Pancreas (tissue), 10 donors: ENCODE measurements around the gene KRIT1. TPM values are rescaled to one million over a fixed set of nuclear protein-coding genes. Genes with fewer than 3 reads are reported as not detected.

Source experiments
- ATAC-seq, 4 donors: fragments of 200-7000 bp; cut with Tn5 transposase; one replicate each; pipeline versions ENCODE4 v1.8.0 to v1.9.1; 2020; ENCODE audit warnings: mild to moderate bottlenecking in 4 of 4, moderate library complexity in 4 of 4
- DNase-seq, 6 donors: peaks; one replicate each; pipeline ENCODE4 v3.0.0-alpha.2; 2020
- FAIRE-seq: peaks from 2 replicates; lab custom pipeline; 2012; peaks lifted over from hg19 to GRCh38; lab: Jason Lieb, UNC
- H3K27ac ChIP-seq, 4 donors: fragments of 200-600 bp; sonication (generic); 1 replicate in 3 of 4; 2 replicates in 1 of 4; pipeline versions ENCODE4 v1.5.0 to v1.8.0; 2020
- H3K27me3 ChIP-seq, 4 donors: fragments of 200-600 bp; one replicate each; pipeline ENCODE4 v1.8.0; 2021
- H3K36me3 ChIP-seq, 3 donors: fragments of 200-600 bp; sonication (generic) in 1 of 3; one replicate each; pipeline versions ENCODE4 v1.5.0 to v1.8.0; 2020 to 2021
- H3K4me1 ChIP-seq, 3 donors: fragments of 200-600 bp; one replicate each; pipeline ENCODE4 v1.8.0; 2021
- H3K4me3 ChIP-seq, 4 donors: fragments of 200-600 bp; sonication (generic) in 2 of 4; one replicate each; pipeline versions ENCODE4 v1.5.0 to v1.8.0; 2020 to 2021
- H3K9me3 ChIP-seq, 4 donors: fragments of 200-600 bp; one replicate each; pipeline ENCODE4 v1.8.0; 2021
- CTCF ChIP-seq, 4 donors: fragments of 200-600 bp; sonication (generic) in 3 of 4; IDR thresholded peaks; one replicate each; pipeline versions ENCODE4 v1.5.0 to v1.8.0; 2021; ENCODE audit warnings: antibody characterized with exemption in 4 of 4
- WGBS, 2 donors: extraction: QIAGEN DNeasy Blood & Tissue Kit; methylation state at CpG; one replicate each; pipeline ENCODE4 v1.1.7; 2013; 5-methylcytosine and 5-hydroxymethylcytosine counted together
- intact Hi-C, 3 donors: fragments of 100-400 bp; cut with DNase I; formaldehyde crosslinking; loops; one replicate each; pipeline versions ENCODE4 v1.11.1 to v1.14.2; 2022
- polyA plus RNA-seq, 2 donors: library from polyadenylated mRNA; stranded (reverse); fragments of 200-250 nt; gene quantifications; one replicate each; pipeline ENCODE4 v1.2.3, GENCODE V29; 2013
- total RNA-seq, 6 donors: library from RNA; stranded (reverse); fragmentation: NEBNext Ultra II Directional in 4 of 6; extraction: Animal tissue kit (Norgen Biotek cat#: 25700) in 4 of 6; gene quantifications; one replicate each; pipeline versions ENCODE4 v1.2.1 to v1.2.4, GENCODE V29; 2021 to 2023
- donor health status: healthy with polysubstance abuse.
- donor health status: DM: no; HTN: no; CAD: no; lungs with moderate emphysema.
- donor health status: DM: no; HTN: no; CAD: no.
- donor health status: control.
- donor health status: control.
- donor health status: Bipolar disorder and iron deficiency.
- donor health status: DM: yes; HTN: yes; CAD: no.
- donor health status: DM: no; HTN: no; CAD: no.
- donor health status: DM: no; HTN: no; CAD: no.
- donor health status: DM: yes; HTN: yes; CAD: no.

Gene KRIT1
- total and polyA plus RNA-seq, 8 donors, result 13.2 to 30.8 (median 21.4) TPM

GRCh38 chr7:92289321-92289720 is 43.6 kb upstream of the KRIT1 start:
- H3K27ac ChIP-seq, result no peak overlapping the region
- FAIRE-seq, result no peak
- H3K27me3 ChIP-seq, result no peaks in the 10 kb centered on the region
- peaks cover 0 to 11% (median 5%) of the 10 kb centered on the region in 3 donors for H3K4me1 ChIP-seq
- H3K4me3 ChIP-seq, result no peak overlapping the region
- no peak for TF ChIP-seq CTCF (IDR thresholded peaks at IDR 0.05)
- intact Hi-C loops, result no loop called here
- WGBS, 2 donors, result 93 to 99% methylated on average over 2 of the region's 2 CpGs
- no peak for ATAC-seq
- H3K36me3 ChIP-seq, result no peaks in the 10 kb centered on the region
- no peak for DNase-seq
- no peaks in the 10 kb centered on the region for H3K9me3 ChIP-seq

GRCh38 chr7:92282930-92283329 is 37.2 kb upstream of the KRIT1 start:
- intact Hi-C loops, result no loop called here
- no peak for FAIRE-seq
- WGBS, 2 donors, result 85 to 90% methylated on average over 1 of the region's 1 CpG
- DNase-seq, result no peak
- Histone ChIP-seq H3K4me1 (no peaks in the 10 kb centered on the region), H3K36me3 (no peaks in the 10 kb centered on the region), H3K4me3 (no peak overlapping the region), H3K27ac (no peak overlapping the region), H3K9me3 (no peaks in the 10 kb centered on the region), H3K27me3 (no peaks in the 10 kb centered on the region)
- TF ChIP-seq CTCF (IDR thresholded peaks at IDR 0.05), result no peak
- no peak for ATAC-seq

- no peak for TF ChIP-seq CTCF (IDR thresholded peaks at IDR 0.05)
- ATAC-seq (no peak), DNase-seq (no peak), FAIRE-seq (no peak)
- Histone ChIP-seq H3K36me3 (no peaks in the 10 kb centered on the region), H3K4me1 (no peaks in the 10 kb centered on the region), H3K27me3 (no peaks in the 10 kb centered on the region), H3K27ac (no peak overlapping the region), H3K4me3 (no peak overlapping the region), H3K9me3 (no peaks in the 10 kb centered on the region)
- WGBS, 2 donors, result 87 to 90% methylated on average over 6 of the region's 6 CpGs
- intact Hi-C loops, result no loop called here
Measured at GRCh38 chr7:92282221-92282814, 36.6 kb upstream of the KRIT1 start.

GRCh38 chr7:92281031-92281430 is 35.3 kb upstream of the KRIT1 start:
- Histone ChIP-seq H3K27me3 (no peaks in the 10 kb centered on the region), H3K36me3 (no peaks in the 10 kb centered on the region), H3K4me1 (no peaks in the 10 kb centered on the region), H3K27ac (no peak overlapping the region), H3K4me3 (no peak overlapping the region), H3K9me3 (no peaks in the 10 kb centered on the region)
- intact Hi-C loops, result no loop called here
- no peak for TF ChIP-seq CTCF (IDR thresholded peaks at IDR 0.05)
- FAIRE-seq (no peak), ATAC-seq (no peak), DNase-seq (no peak)
- 93% methylated on average over 2 of the region's 2 CpGs for WGBS, 2 donors

- WGBS, 2 donors, result 39 to 41% methylated on average over 2 of the region's 2 CpGs
- FAIRE-seq (no peak), ATAC-seq (no peak), DNase-seq (no peak)
- intact Hi-C loops, result no loop called here
- H3K4me3 ChIP-seq, result no peak overlapping the region
- no peaks in the 10 kb centered on the region for H3K9me3 ChIP-seq
- H3K4me1 ChIP-seq, result no peaks in the 10 kb centered on the region
- H3K36me3 ChIP-seq, result no peaks in the 10 kb centered on the region
- H3K27ac ChIP-seq, result no peak overlapping the region
- no peaks in the 10 kb centered on the region for H3K27me3 ChIP-seq
- TF ChIP-seq CTCF (IDR thresholded peaks at IDR 0.05), result no peak
Measured at GRCh38 chr7:92279396-92280031, 33.8 kb upstream of the KRIT1 start.
